Endothelial cell (in vitro differentiated cells): Measurements from ENCODE around the gene TAF11L9. TPM values are rescaled to one million over a fixed set of nuclear protein-coding genes. Genes with fewer than 3 reads are reported as not detected.

Source experiments
- total RNA-seq: library from RNA; stranded (reverse); fragmentation: NEBNext Ultra II Directional; extraction: Animal tissue kit (Norgen Biotek cat#: 25700); gene quantifications from one replicate; pipeline ENCODE4 v1.2.1, GENCODE V29; 2021; ENCODE audit not compliant: unreplicated experiment

Gene TAF11L9
- total RNA-seq, 1 donor from 2014 or later: not detected

Other genes starting within 250 kb of the TAF11L9 start
- not detected for gene TAF11L2, start 96.2 kb downstream of the TAF11L9 start, total RNA-seq
- not detected for gene TAF11L3, start 76.0 kb downstream of the TAF11L9 start, total RNA-seq
- not detected for gene TAF11L4, start 72.6 kb downstream of the TAF11L9 start, total RNA-seq
- not detected for gene TAF11L5, start 69.2 kb downstream of the TAF11L9 start, total RNA-seq
- gene TAF11L6, start 65.7 kb downstream of the TAF11L9 start, total RNA-seq: not detected
- not detected for gene TAF11L7, start 8.6 kb downstream of the TAF11L9 start, total RNA-seq
- not detected for gene TAF11L8, start 3.4 kb downstream of the TAF11L9 start, total RNA-seq
- not detected for gene TAF11L10, start 3.4 kb upstream of the TAF11L9 start, total RNA-seq
- not detected for gene TAF11L11, start 9.8 kb upstream of the TAF11L9 start, total RNA-seq
- not detected for gene TAF11L12, start 16.0 kb upstream of the TAF11L9 start, total RNA-seq
- gene TAF11L13, start 37.7 kb upstream of the TAF11L9 start, total RNA-seq: not detected
- not detected for gene TAF11L14, start 40.1 kb upstream of the TAF11L9 start, total RNA-seq